Choroid plexus epithelial cell (primary cell): ENCODE data around the gene ITGB6.
A peak's percentile ranks its signal among the peaks of the same experiment; 100 is the strongest.

Experiments
- DNase-seq: peaks from one replicate; pipeline ENCODE4 v3.0.0-alpha.2; 2010; ENCODE audit warnings: low read depth
- H3K4me3 ChIP-seq: 2 replicates; pipeline ENCODE4 v1.5.1; 2011; ENCODE audit warnings: low read depth, mild to moderate bottlenecking, control low read depth, low read length, moderate library complexity
- CTCF ChIP-seq: conservative IDR thresholded peaks from 2 replicates; pipeline ENCODE4 v1.5.1; 2011; ENCODE audit warnings: low read depth, mild to moderate bottlenecking, control low read depth, inconsistent platforms, low read length, moderate library complexity

Gene ITGB6, protein sequence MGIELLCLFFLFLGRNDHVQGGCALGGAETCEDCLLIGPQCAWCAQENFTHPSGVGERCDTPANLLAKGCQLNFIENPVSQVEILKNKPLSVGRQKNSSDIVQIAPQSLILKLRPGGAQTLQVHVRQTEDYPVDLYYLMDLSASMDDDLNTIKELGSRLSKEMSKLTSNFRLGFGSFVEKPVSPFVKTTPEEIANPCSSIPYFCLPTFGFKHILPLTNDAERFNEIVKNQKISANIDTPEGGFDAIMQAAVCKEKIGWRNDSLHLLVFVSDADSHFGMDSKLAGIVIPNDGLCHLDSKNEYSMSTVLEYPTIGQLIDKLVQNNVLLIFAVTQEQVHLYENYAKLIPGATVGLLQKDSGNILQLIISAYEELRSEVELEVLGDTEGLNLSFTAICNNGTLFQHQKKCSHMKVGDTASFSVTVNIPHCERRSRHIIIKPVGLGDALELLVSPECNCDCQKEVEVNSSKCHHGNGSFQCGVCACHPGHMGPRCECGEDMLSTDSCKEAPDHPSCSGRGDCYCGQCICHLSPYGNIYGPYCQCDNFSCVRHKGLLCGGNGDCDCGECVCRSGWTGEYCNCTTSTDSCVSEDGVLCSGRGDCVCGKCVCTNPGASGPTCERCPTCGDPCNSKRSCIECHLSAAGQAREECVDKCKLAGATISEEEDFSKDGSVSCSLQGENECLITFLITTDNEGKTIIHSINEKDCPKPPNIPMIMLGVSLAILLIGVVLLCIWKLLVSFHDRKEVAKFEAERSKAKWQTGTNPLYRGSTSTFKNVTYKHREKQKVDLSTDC

GRCh38 chr2:160199683-160200389 lies at the start of gene ITGB6:
ITGB6 (minus strand) TSS chr2:160200272; CDS start chr2:160200063, 209 bp downstream.
- no peak for DNase-seq
- TF ChIP-seq CTCF = no peak
- H3K4me3 ChIP-seq = no peak within 1 kb of the TSS

DNA sequence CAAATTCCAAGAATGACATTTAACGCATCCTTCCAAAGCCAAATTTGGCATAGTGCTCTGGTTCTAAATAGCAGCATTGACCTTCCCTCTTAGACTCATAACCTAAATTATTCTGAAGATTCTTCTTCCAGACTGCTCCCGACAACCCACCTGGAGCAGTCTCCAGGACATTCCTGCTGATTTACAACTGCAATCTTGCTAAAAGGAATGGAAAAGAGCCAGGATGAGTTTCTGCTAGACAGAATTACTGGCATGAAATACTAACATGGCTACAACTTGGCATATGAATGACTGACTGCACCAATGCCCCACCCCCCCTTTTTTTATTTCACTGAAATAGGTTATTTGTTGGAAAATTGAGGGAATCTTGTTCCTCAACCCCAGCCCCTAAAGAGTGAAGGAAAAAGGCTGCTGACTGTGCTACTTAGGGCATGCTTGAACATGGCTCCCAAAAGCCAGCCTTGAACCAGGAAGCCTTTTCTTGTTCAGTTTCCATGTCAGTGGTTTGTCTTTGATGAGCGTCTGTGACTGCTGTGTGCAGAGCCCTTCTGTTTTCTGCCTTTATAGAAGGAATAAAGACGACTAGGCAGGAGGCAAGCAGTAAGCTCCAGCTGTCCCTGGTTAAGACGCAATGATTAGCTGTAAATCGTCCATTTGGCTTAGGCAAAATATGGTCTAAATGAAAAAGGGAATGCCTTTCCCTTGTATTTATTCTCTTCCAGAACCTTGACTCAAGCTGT lies 47.4 kb upstream of the ITGB6 start:
- DNase-seq = no peak
- TF ChIP-seq CTCF = no peak
- no peak overlapping the region for H3K4me3 ChIP-seq

- peak; percentile 47 for DNase-seq
- no peak for TF ChIP-seq CTCF
These were observed 46.3 kb upstream of the ITGB6 start for GRCh38 chr2:160246356-160246755.

GRCh38 chr2:160245614-160246155 lies 45.6 kb upstream of the ITGB6 start:
- TF ChIP-seq CTCF = no peak
- no peak overlapping the region for H3K4me3 ChIP-seq
- no peak for DNase-seq

More at GRCh38 chr2:160246356-160246755, 46.3 kb upstream of the ITGB6 start:
- no peak overlapping the region for H3K4me3 ChIP-seq

DNA sequence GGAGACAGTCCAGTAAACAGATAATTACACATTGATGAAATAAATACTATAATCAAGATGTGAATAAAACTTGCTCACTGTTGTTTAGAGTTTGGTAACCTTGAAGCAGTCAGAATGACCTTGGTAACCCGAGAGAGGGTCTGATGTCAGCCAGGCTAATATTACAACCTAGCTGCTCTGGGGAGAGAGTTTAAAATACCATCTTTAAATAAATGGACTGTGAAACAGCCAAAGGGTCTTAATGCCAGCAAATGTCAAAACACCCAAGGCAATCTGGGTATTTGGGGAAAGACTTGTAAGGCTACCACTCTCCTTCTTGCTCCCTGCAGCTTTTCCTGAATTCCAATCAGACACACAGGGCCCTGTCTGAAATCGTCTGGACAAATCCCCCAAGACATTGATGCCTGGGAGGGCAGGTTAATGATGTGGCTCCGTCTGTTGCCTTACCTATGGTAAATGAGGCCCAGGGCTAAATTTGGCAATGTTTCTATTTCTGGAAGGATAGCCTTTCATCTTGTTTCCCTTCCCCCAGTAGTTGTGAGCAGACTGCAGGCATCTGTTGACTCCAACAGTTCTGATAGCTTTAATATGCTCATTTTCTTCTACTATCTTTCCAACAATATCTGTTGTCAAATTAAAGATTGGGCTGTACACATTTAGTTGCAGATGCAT lies 43.0 kb upstream of the ITGB6 start:
- DNase-seq = no peak
- TF ChIP-seq CTCF = no peak
- no peak overlapping the region for H3K4me3 ChIP-seq
